HCT116 (cell line): Measurements from ENCODE around the gene CYP4F12. TPM values are rescaled to one million over a fixed set of nuclear protein-coding genes. Genes with fewer than 3 reads are reported as not detected.

ENCODE experiments used
- ATAC-seq: fragments of 200-7000 bp; cut with Tn5 transposase; 2 replicates; pipeline ENCODE4 v1.9.1; 2020; ENCODE audit warnings: mild to moderate bottlenecking, moderate library complexity
- BruUV-seq: library from RNA; stranded (reverse); fragments of 400-500 nt; replicated peaks from 2 replicates; lab custom pipeline; 2021; lab: Mats Ljungman, UMichigan
- CTCF ChIA-PET: fragments of 300-600 bp; sonication (Branson Sonifier 250); formaldehyde crosslinking; loops from one replicate; lab custom pipeline; 2021; ENCODE audit warnings: antibody characterized with exemption; lab: Charles Lee
- POLR2A ChIA-PET: fragments of 300-600, 350-600 bp; sonication (Branson Sonifier 250); formaldehyde crosslinking; loops from one replicate; lab custom pipeline; 2021; ENCODE audit warnings: antibody characterized with exemption; lab: Charles Lee
- RAD21 ChIA-PET, 2 experiments: fragments of 300-600 bp; sonication (Branson Sonifier 250); formaldehyde crosslinking; loops; one replicate each; lab custom pipeline; 2023; ENCODE audit warnings: low total read pairs in 2 of 2; ENCODE audit not compliant: uncharacterized antibody in 2 of 2, unreplicated experiment in 2 of 2, low non-redundant PET in 1 of 2; lab: Charles Lee
- DNase-seq: peaks from one replicate; pipeline ENCODE4 v3.0.0-alpha.2; 2010; ENCODE audit warnings: low read depth, low spot score
- H2AFZ ChIP-seq: fragments of 200-600 bp; shearing (Covaris generic), sonication (generic); 2 replicates; pipeline ENCODE4 v1.6.1; 2017; ENCODE audit warnings: low read depth, mixed run types, mixed read lengths, antibody characterized with exemption, low read length; ENCODE audit not compliant: poor library complexity, severe bottlenecking
- H3K27ac ChIP-seq: 2 replicates; pipeline ENCODE4 v1.5.1; 2012; ENCODE audit warnings: low read depth, low read length
- H3K27me3 ChIP-seq: fragments of 200-600 bp; sonication (generic); 2 replicates; pipeline ENCODE4 v1.6.1; 2016; ENCODE audit warnings: mixed run types, low read length, mixed read lengths; ENCODE audit not compliant: insufficient read depth
- H3K36me3 ChIP-seq, 2 experiments: fragments of 200-500 bp in 1 of 2; fragments of 200-600 bp in 1 of 2; sonication (Bioruptor generic) in 1 of 2; sonication (generic) in 1 of 2; 2 replicates each; pipeline versions ENCODE4 v1.5.1 to v1.6.1; 2014 to 2016; ENCODE audit warnings: low read length in 2 of 2, inconsistent platforms in 1 of 2, mixed read lengths in 1 of 2, mixed run types in 1 of 2; ENCODE audit not compliant: insufficient read depth in 2 of 2, control insufficient read depth in 1 of 2
- H3K4me1 ChIP-seq, 2 experiments: fragments of 200-600 bp in 1 of 2; sonication (generic) in 1 of 2; 2 replicates each; pipeline versions ENCODE4 v1.5.1 to v1.6.1; 2012 to 2017; ENCODE audit warnings: low read length in 2 of 2, inconsistent platforms in 1 of 2, mild to moderate bottlenecking in 1 of 2, mixed read lengths in 1 of 2, mixed run types in 1 of 2, moderate library complexity in 1 of 2; ENCODE audit not compliant: insufficient read depth in 2 of 2, control insufficient read depth in 1 of 2
- H3K4me2 ChIP-seq: fragments of 200-600 bp; sonication (generic); 2 replicates; pipeline ENCODE4 v1.6.1; 2017; ENCODE audit warnings: mixed run types, low read length, mixed read lengths
- H3K4me3 ChIP-seq, 2 experiments: fragments of 200-600 bp in 1 of 2; sonication (generic) in 1 of 2; replicated peaks in 1 of 2; 2 replicates each; pipeline ENCODE4 v1.5.1; 2011 to 2016; ENCODE audit warnings: low read length in 2 of 2, control low read depth in 1 of 2, low read depth in 1 of 2, mild to moderate bottlenecking in 1 of 2, mixed read lengths in 1 of 2, mixed run types in 1 of 2
- H3K79me2 ChIP-seq: fragments of 200-600 bp; sonication (generic); 2 replicates; pipeline ENCODE4 v1.6.1; 2017; ENCODE audit warnings: mild to moderate bottlenecking, mixed run types, low read length, moderate library complexity, mixed read lengths; ENCODE audit not compliant: insufficient read depth
- H3K9ac ChIP-seq: fragments of 200-600 bp; sonication (generic); 2 replicates; pipeline ENCODE4 v1.6.1; 2016; ENCODE audit warnings: low read length, mixed read lengths
- H3K9me2 ChIP-seq: fragments of 200-600 bp; sonication (generic), shearing (Covaris generic); 2 replicates; pipeline ENCODE4 v1.6.1; 2017; ENCODE audit warnings: mixed run types, mild to moderate bottlenecking, moderate library complexity; ENCODE audit not compliant: insufficient read depth
- H3K9me3 ChIP-seq, 2 experiments: fragments of 200-500 bp in 1 of 2; fragments of 200-600 bp in 1 of 2; sonication (Bioruptor generic) in 1 of 2; sonication (generic) in 1 of 2; 2 replicates each; pipeline ENCODE4 v1.6.1; 2014 to 2017; ENCODE audit warnings: low read length in 2 of 2, mixed read lengths in 2 of 2, inconsistent platforms in 1 of 2, low read depth in 1 of 2, mild to moderate bottlenecking in 1 of 2, mixed run types in 1 of 2, moderate library complexity in 1 of 2; ENCODE audit not compliant: control insufficient read depth in 1 of 2, insufficient read depth in 1 of 2
- H4K20me1 ChIP-seq: fragments of 200-600 bp; sonication (generic), shearing (Covaris generic); 2 replicates; pipeline ENCODE4 v1.6.1; 2017; ENCODE audit warnings: mixed run types, mild to moderate bottlenecking, moderate library complexity; ENCODE audit not compliant: insufficient read depth
- EGR1 ChIP-seq: IDR thresholded peaks from 2 replicates; pipeline ENCODE4 v1.6.1; 2012; ENCODE audit warnings: low read depth
- JUND ChIP-seq: IDR thresholded peaks from 2 replicates; pipeline ENCODE4 v1.6.1; 2012
- POLR2AphosphoS5 ChIP-seq: IDR thresholded peaks from 2 replicates; pipeline ENCODE4 v1.6.1; 2011; ENCODE audit warnings: mild to moderate bottlenecking, low read depth, low read length, moderate library complexity
- REST ChIP-seq: IDR thresholded peaks from 2 replicates; pipeline ENCODE4 v1.6.1; 2012; ENCODE audit warnings: low read depth
- SIN3A ChIP-seq: IDR thresholded peaks from 2 replicates; pipeline ENCODE4 v1.6.1; 2012; ENCODE audit warnings: low read depth
- intact Hi-C: fragments of 100-400 bp; cut with micrococcal nuclease; formaldehyde crosslinking; loops from 2 replicates; pipeline ENCODE4 v1.10.0; 2022
- total RNA-seq: library from RNA; stranded (reverse); gene quantifications from one replicate; pipeline ENCODE4 v1.2.1, GENCODE V29; 2021; ENCODE audit not compliant: unreplicated experiment
- TF ChIP-seq, protein P1 (sequence below): IDR thresholded peaks from 2 replicates; pipeline ENCODE4 v1.6.1; 2011; ENCODE audit warnings: mild to moderate bottlenecking, low read length, moderate library complexity; ENCODE audit not compliant: insufficient replicate concordance; ENCODE audit errors: extremely low read depth

The CYP4F12 gene
- total RNA-seq, 1 experiment from 2014 or later: 4.4 TPM

- Histone ChIP-seq H3K27me3 (peaks cover 28% of the 10 kb centered on the region), H3K79me2 (no peaks in the 10 kb centered on the region), H2AFZ (no peak overlapping the region), H3K4me1 (no peaks in the 10 kb centered on the region), H3K4me2 (no peak overlapping the region), H3K9me2 (no peaks in the 10 kb centered on the region), H3K27ac (no peak overlapping the region), H3K36me3 (no peaks in the 10 kb centered on the region), H3K9ac (no peak overlapping the region)
- ChIA-PET CTCF (no interaction called here), RAD21 (no interaction called here), POLR2A (no interaction called here)
- DNase-seq (no peak), ATAC-seq (no peak)
- intact Hi-C loops: no loop called here
- BruUV-seq: no TSS peak
- no peak for TF ChIP-seq EGR1
- TF ChIP-seq REST: no peak
- TF ChIP-seq POLR2AphosphoS5: no peak
- no peak for TF ChIP-seq JUND
- no peak for TF ChIP-seq SIN3A
- TF ChIP-seq, protein P1, sequence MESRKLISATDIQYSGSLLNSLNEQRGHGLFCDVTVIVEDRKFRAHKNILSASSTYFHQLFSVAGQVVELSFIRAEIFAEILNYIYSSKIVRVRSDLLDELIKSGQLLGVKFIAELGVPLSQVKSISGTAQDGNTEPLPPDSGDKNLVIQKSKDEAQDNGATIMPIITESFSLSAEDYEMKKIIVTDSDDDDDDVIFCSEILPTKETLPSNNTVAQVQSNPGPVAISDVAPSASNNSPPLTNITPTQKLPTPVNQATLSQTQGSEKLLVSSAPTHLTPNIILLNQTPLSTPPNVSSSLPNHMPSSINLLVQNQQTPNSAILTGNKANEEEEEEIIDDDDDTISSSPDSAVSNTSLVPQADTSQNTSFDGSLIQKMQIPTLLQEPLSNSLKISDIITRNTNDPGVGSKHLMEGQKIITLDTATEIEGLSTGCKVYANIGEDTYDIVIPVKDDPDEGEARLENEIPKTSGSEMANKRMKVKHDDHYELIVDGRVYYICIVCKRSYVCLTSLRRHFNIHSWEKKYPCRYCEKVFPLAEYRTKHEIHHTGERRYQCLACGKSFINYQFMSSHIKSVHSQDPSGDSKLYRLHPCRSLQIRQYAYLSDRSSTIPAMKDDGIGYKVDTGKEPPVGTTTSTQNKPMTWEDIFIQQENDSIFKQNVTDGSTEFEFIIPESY: no peak
- TF ChIP-seq, all 23 proteins: peak for 0
- Histone ChIP-seq H4K20me1 (no peaks in the 10 kb centered on the region), H3K9me3 (no peaks in the 10 kb centered on the region), H3K4me3 (no peak overlapping the region)
Observed at GRCh38 chr19:15722956-15723355, 50.1 kb downstream of the CYP4F12 start.
